Measurements from ENCODE around the gene GEMIN7.

Gene GEMIN7

GRCh38 chr19:45100201-45100600, 21.1 kb downstream of the GEMIN7 start:
- no peak for DNase-seq (ENCODE audit: extremely low read depth, low read depth)
- no peak overlapping the region for H3K4me3 ChIP-seq (replicated peaks; ENCODE audit: low read depth, low read length)

GRCh38 chr19:45100846-45101252, 21.8 kb downstream of the GEMIN7 start:
- DNase-seq (ENCODE audit: extremely low read depth, low read depth): no peak
- no peak overlapping the region for H3K4me3 ChIP-seq (replicated peaks; ENCODE audit: low read depth, low read length)
- TF ChIP-seq, protein P1, sequence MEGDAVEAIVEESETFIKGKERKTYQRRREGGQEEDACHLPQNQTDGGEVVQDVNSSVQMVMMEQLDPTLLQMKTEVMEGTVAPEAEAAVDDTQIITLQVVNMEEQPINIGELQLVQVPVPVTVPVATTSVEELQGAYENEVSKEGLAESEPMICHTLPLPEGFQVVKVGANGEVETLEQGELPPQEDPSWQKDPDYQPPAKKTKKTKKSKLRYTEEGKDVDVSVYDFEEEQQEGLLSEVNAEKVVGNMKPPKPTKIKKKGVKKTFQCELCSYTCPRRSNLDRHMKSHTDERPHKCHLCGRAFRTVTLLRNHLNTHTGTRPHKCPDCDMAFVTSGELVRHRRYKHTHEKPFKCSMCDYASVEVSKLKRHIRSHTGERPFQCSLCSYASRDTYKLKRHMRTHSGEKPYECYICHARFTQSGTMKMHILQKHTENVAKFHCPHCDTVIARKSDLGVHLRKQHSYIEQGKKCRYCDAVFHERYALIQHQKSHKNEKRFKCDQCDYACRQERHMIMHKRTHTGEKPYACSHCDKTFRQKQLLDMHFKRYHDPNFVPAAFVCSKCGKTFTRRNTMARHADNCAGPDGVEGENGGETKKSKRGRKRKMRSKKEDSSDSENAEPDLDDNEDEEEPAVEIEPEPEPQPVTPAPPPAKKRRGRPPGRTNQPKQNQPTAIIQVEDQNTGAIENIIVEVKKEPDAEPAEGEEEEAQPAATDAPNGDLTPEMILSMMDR (IDR thresholded peaks at IDR 0.05; ENCODE audit: low read depth, low read length, missing control alignments): no peak

More at GRCh38 chr19:45100201-45100600, 21.1 kb downstream of the GEMIN7 start:
- TF ChIP-seq, protein P1 (IDR thresholded peaks at IDR 0.05; ENCODE audit: low read depth, low read length, missing control alignments): no peak

- TF ChIP-seq, protein P1 (IDR thresholded peaks at IDR 0.05; ENCODE audit: low read depth, low read length, missing control alignments): no peak
- DNase-seq (ENCODE audit: extremely low read depth, low read depth): no peak
- no peak overlapping the region for H3K4me3 ChIP-seq (replicated peaks; ENCODE audit: low read depth, low read length)
Measured at GRCh38 chr19:45101806-45102205, 22.7 kb downstream of the GEMIN7 start.

DNA sequence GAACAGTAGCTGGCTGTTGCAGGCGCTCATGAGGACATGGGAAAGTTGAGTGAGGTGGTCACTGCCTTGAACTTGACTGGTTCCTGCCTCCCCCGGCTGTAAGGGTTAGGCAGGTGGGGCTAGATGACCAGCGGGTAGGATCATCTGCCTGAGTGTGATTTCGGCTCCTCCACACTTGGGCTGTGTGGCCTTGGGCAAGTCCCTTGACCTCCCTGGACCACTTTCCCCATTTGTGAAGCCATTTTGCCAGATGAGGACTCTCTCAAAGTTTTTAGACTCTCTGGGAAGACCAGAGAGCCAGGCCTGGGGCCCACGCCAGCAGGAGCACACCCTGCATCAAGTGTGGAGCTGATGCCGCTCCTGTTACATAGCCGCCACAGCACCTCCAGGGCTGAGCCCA, 23.4 kb downstream of the GEMIN7 start:
- DNase-seq (ENCODE audit: extremely low read depth, low read depth): no peak
- no peak overlapping the region for H3K4me3 ChIP-seq (replicated peaks; ENCODE audit: low read depth, low read length)
- TF ChIP-seq, protein P1 (IDR thresholded peaks at IDR 0.05; ENCODE audit: low read depth, low read length, missing control alignments): no peak

GRCh38 chr19:45103156-45103507, 24.1 kb downstream of the GEMIN7 start:
- no peak for DNase-seq (ENCODE audit: extremely low read depth, low read depth)
- TF ChIP-seq, protein P1 (IDR thresholded peaks at IDR 0.05; ENCODE audit: low read depth, low read length, missing control alignments): no peak
- 0 out of 2 replicates have a peak overlapping the region, but pooled peaks have one; percentile 1 for H3K4me3 ChIP-seq (replicated peaks; ENCODE audit: low read depth, low read length)

DNA sequence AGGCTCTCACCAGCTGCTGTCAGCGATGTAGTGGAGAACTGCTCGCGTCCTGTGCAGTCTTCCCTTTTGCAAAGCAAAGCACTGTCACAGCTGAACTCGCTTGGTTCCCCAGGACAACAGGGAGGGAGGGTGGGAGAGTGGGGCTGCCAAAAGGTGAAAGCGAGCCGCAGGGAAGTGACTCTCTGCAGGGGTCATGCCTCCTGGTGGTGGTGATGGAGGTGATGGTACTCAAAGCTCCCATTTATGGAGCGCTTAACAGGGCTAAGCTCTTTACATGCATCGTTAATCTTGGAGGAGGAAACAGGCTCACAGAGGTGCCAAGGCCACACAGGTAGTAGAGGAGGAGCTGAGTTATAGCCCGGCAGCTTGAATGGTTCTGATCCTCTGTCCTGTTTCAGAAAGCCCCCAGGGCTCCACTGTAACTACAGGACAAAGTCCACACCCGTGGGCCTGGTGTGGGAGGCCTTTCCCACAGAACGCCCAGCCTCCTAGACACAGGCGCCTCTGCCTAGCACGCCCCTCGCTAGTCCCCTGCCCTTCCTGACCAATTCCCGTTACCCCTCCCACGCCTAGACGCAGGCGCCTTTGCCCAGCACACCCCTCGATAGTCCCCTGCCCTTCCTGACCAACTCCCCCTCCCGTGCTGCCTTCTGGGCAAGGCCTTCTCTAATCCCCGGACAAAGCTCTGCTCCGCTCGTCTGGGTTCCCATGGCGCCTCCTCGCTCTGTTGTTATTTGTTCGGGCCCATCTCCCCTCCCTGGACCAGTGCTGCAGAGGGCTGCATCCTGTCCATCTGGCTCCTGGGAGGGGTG, 24.7 kb downstream of the GEMIN7 start:
- TF ChIP-seq, protein P1 (IDR thresholded peaks at IDR 0.05; ENCODE audit: low read depth, low read length, missing control alignments): no peak
- DNase-seq (ENCODE audit: extremely low read depth, low read depth): no peak
- no peak overlapping the region for H3K4me3 ChIP-seq (replicated peaks; ENCODE audit: low read depth, low read length)
